GM12878 (cell line): ENCODE measurements around the gene NCKAP5. TPM values are rescaled to one million over a fixed set of nuclear protein-coding genes. Genes with fewer than 3 reads are reported as not detected.

Experiments
- ATAC-seq: fragments of 200-7000 bp; cut with Tn5 transposase; 3 replicates; pipeline ENCODE4 v1.9.1; 2020; ENCODE audit warnings: mild to moderate bottlenecking, moderate library complexity
- BruUV-seq: library from RNA; stranded (reverse); fragments of 400-500 nt; replicated peaks from 2 replicates; lab custom pipeline; 2021; lab: Mats Ljungman, UMichigan
- CTCF ChIA-PET: fragments of 300-600 bp; sonication (Branson Sonifier 250); formaldehyde crosslinking; extraction: SDS; loops from one replicate; lab custom pipeline; 2021; ENCODE audit warnings: inconsistent platforms; lab: Yijun Ruan, JAX
- POLR2A ChIA-PET: fragments of 350-600 bp; formaldehyde crosslinking; extraction: SDS; loops from one replicate; lab custom pipeline; 2021; ENCODE audit warnings: inconsistent platforms; lab: Charles Lee
- RAD21 ChIA-PET: fragments of 300-600 bp; sonication (Branson Sonifier 250); formaldehyde crosslinking; loops from one replicate; lab custom pipeline; 2023; ENCODE audit warnings: antibody characterized with exemption; ENCODE audit not compliant: unreplicated experiment; lab: Charles Lee
- SMC1A ChIA-PET: fragments of 300-600 bp; sonication (Branson Sonifier 250); formaldehyde crosslinking; loops from one replicate; lab custom pipeline; 2023; ENCODE audit not compliant: unreplicated experiment, uncharacterized antibody; lab: Charles Lee
- DNase-seq: peaks from one replicate; pipeline ENCODE4 v3.0.0-alpha.2; 2011; ENCODE audit warnings: low read depth, low spot score
- FAIRE-seq: peaks from 3 replicates; lab custom pipeline; 2011; peaks lifted over from hg19 to GRCh38; lab: Jason Lieb, UNC
- H2AFZ ChIP-seq: 2 replicates; pipeline ENCODE4 v1.6.0; 2011; ENCODE audit warnings: low read depth, low read length, control low read depth; ENCODE audit not compliant: control insufficient read depth
- H3K27ac ChIP-seq: 2 replicates; pipeline ENCODE4 v1.5.1; 2011; ENCODE audit warnings: control low read depth; ENCODE audit not compliant: control insufficient read depth, insufficient read depth
- H3K27me3 ChIP-seq, 2 experiments: replicated peaks in 1 of 2; 2 replicates each; pipeline versions ENCODE4 v1.6.0 to v1.6.1; 2011; ENCODE audit warnings: low read length in 1 of 2; ENCODE audit not compliant: control insufficient read depth in 2 of 2, insufficient read depth in 2 of 2
- H3K36me3 ChIP-seq, 2 experiments: 2 replicates each; pipeline ENCODE4 v1.5.1; 2011; ENCODE audit warnings: low read length in 1 of 2; ENCODE audit not compliant: control insufficient read depth in 2 of 2, insufficient read depth in 2 of 2
- H3K4me1 ChIP-seq: 2 replicates; pipeline ENCODE4 v1.6.1; 2011; ENCODE audit warnings: mild to moderate bottlenecking, low read length, moderate library complexity, mixed read lengths; ENCODE audit not compliant: control insufficient read depth, insufficient read depth
- H3K4me2 ChIP-seq: 2 replicates; pipeline ENCODE4 v1.6.0; 2011; ENCODE audit warnings: control low read depth; ENCODE audit not compliant: control insufficient read depth, insufficient read depth
- H3K4me3 ChIP-seq: fragments of 200-600 bp; sonication (generic); 2 replicates; pipeline ENCODE4 v1.5.1; 2016
- H3K79me2 ChIP-seq: 2 replicates; pipeline ENCODE4 v1.6.0; 2011; ENCODE audit warnings: low read length; ENCODE audit not compliant: control insufficient read depth, insufficient read depth
- H3K9ac ChIP-seq: 2 replicates; pipeline ENCODE4 v1.8.0; 2011; ENCODE audit warnings: low read length, control low read depth, mixed read lengths; ENCODE audit not compliant: control insufficient read depth, insufficient read depth
- H3K9me3 ChIP-seq: replicated peaks from 3 replicates; pipeline ENCODE4 v1.5.1; 2011; ENCODE audit warnings: mild to moderate bottlenecking, low read length; ENCODE audit not compliant: control insufficient read depth, insufficient read depth
- H4K20me1 ChIP-seq: 2 replicates; pipeline ENCODE4 v1.6.0; 2011; ENCODE audit not compliant: control insufficient read depth, insufficient read depth
- BHLHE40 ChIP-seq, 2 experiments: fragments of 450-650 bp in 1 of 2; IDR thresholded peaks; 2 replicates each; pipeline ENCODE4 v1.6.1; 2011 to 2017; ENCODE audit warnings: low read depth in 2 of 2, borderline replicate concordance in 1 of 2, improper control_type of control experiment in 1 of 2, low read length in 1 of 2, mild to moderate bottlenecking in 1 of 2
- WRNIP1 ChIP-seq: IDR thresholded peaks from 2 replicates; pipeline ENCODE4 v1.6.1; 2011; ENCODE audit warnings: low read depth, low read length, improper control_type of control experiment, borderline replicate concordance
- WGBS: methylation state at CpG from one replicate; pipeline ENCODE4 v1.1.6; 2016; ENCODE audit warnings: low lambda C conversion rate; ENCODE audit not compliant: insufficient replicate concordance, insufficient coverage; ENCODE audit errors: missing lambda C conversion rate; 5-methylcytosine and 5-hydroxymethylcytosine counted together
- in situ Hi-C: fragments of 300-500 bp; cut with MboI; formaldehyde crosslinking; loops from 9 replicates; pipeline ENCODE4 v1.14.3; 2018; ENCODE audit warnings: mixed read lengths
- intact Hi-C: fragments of 100-400 bp; cut with micrococcal nuclease; formaldehyde crosslinking; loops from one replicate; pipeline ENCODE4 v1.14.2; 2022; ENCODE audit not compliant: unreplicated experiment
- polyA plus RNA-seq, 11 experiments: library from polyadenylated mRNA; depleted of rRNA in 4 of 11; unstranded in 6 of 11; stranded (reverse) in 5 of 11; fragments of >200 nt; fragmentation: Nextera tagmentation in 4 of 11; fragmentation: Illumina TruSeq in 1 of 11; extraction: Ambion mirVana in 4 of 11; extraction: Trizol in 1 of 11; gene quantifications; 1 replicate in 1 of 11; 2 replicates in 10 of 11; pipeline versions ENCODE4 v1.2.1 to v1.2.3, GENCODE V29; 2011 to 2016; ENCODE audit warnings: inconsistent platforms in 2 of 11, missing spikeins in 2 of 11, low read depth in 1 of 11
- total RNA-seq, 4 experiments: library from RNA; depleted of rRNA in 3 of 4; stranded (reverse); fragments of >200 nt in 3 of 4; fragmentation: Illumina TruSeq in 1 of 4; extraction: Trizol in 1 of 4; gene quantifications; 2 replicates each; pipeline versions ENCODE4 v1.2.1 to v1.2.3, GENCODE V29; 2013 to 2021
- TF ChIP-seq, protein P1 (sequence below): fragments of 450-650 bp; IDR thresholded peaks from 2 replicates; pipeline ENCODE4 v1.6.1; 2017; ENCODE audit warnings: mild to moderate bottlenecking, moderate library complexity

NCKAP5 gene
- total and polyA plus RNA-seq, 10 of the 15 experiments (the other 5 are each of a cell fraction or from before 2014, with no cell fraction given): 0.06 to 0.44 (median 0.16) TPM

DNA sequence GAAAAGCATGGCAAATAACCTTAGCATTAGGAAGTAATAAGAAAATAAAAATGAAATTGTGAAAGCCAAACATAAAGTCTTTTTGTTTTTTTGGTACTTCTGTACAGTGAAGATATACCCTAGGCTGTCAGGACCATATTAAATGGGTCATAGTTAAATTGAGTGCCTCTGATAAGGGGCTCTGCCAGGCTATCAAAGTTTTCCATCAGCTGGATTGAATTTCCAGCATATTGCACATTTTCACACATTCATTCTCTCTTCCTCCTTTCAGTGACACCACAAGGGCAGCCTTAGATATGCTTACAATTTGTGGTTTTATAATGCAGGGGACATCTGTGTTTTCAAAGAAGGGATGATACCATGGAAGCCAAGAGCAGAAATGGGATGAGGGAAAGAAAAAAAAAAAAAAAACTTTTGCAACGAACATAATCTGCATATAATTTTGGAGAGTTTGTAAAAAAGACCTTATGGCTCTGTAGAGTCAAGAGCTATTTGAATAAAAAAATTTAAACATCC is 789.0 kb downstream of the NCKAP5 start:
- H3K9ac ChIP-seq: no peak overlapping the region
- no peaks in the 10 kb centered on the region for H4K20me1 ChIP-seq
- ChIA-PET POLR2A (interaction anchor here (0.7 kb wide), 1 partner anchor 21 kb away, joined by 4 read pairs; no protein-coding TSS in a partner anchor), RAD21 (no interaction called here), SMC1A (interaction anchor here (0.7 to 1.1 kb wide), 2 partner anchors 11 to 36 kb away, joined by 3 read pairs; no protein-coding TSS in a partner anchor), CTCF (interaction anchor here (0.7 kb wide), 2 partner anchors 60 to 389 kb away, joined by 3 to 4 read pairs; no protein-coding TSS in a partner anchor)
- H3K9me3 ChIP-seq: no peaks in the 10 kb centered on the region
- H3K27ac ChIP-seq: no peak overlapping the region
- TF ChIP-seq, protein P1, sequence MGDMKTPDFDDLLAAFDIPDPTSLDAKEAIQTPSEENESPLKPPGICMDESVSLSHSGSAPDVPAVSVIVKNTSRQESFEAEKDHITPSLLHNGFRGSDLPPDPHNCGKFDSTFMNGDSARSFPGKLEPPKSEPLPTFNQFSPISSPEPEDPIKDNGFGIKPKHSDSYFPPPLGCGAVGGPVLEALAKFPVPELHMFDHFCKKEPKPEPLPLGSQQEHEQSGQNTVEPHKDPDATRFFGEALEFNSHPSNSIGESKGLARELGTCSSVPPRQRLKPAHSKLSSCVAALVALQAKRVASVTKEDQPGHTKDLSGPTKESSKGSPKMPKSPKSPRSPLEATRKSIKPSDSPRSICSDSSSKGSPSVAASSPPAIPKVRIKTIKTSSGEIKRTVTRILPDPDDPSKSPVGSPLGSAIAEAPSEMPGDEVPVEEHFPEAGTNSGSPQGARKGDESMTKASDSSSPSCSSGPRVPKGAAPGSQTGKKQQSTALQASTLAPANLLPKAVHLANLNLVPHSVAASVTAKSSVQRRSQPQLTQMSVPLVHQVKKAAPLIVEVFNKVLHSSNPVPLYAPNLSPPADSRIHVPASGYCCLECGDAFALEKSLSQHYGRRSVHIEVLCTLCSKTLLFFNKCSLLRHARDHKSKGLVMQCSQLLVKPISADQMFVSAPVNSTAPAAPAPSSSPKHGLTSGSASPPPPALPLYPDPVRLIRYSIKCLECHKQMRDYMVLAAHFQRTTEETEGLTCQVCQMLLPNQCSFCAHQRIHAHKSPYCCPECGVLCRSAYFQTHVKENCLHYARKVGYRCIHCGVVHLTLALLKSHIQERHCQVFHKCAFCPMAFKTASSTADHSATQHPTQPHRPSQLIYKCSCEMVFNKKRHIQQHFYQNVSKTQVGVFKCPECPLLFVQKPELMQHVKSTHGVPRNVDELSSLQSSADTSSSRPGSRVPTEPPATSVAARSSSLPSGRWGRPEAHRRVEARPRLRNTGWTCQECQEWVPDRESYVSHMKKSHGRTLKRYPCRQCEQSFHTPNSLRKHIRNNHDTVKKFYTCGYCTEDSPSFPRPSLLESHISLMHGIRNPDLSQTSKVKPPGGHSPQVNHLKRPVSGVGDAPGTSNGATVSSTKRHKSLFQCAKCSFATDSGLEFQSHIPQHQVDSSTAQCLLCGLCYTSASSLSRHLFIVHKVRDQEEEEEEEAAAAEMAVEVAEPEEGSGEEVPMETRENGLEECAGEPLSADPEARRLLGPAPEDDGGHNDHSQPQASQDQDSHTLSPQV: no peak
- TF ChIP-seq WRNIP1: no peak
- TF ChIP-seq BHLHE40 (IDR thresholded peaks at IDR 0.05; ENCODE audit: borderline replicate concordance in 1 of 2, low read depth in 2 of 2, low read length in 1 of 2): no peak
- FAIRE-seq: no peak
- WGBS: 0% methylated on average over 1 of the region's 1 CpG
- no peaks in the 10 kb centered on the region for H3K36me3 ChIP-seq
- no peak for DNase-seq
- in situ Hi-C loops (no loop called here), intact Hi-C loops (no loop called here)
- no peaks in the 10 kb centered on the region for H3K79me2 ChIP-seq
- ATAC-seq: no peak
- no TSS peak for BruUV-seq
- H2AFZ ChIP-seq: no peak overlapping the region
- no peaks in the 10 kb centered on the region for H3K4me1 ChIP-seq
- no peak overlapping the region for H3K4me3 ChIP-seq
- H3K27me3 ChIP-seq: no peaks in the 10 kb centered on the region
- no peak overlapping the region for H3K4me2 ChIP-seq
